GM21526 (cell line): Measurements from ENCODE around the gene CSTPP1.
A peak's percentile ranks its signal among the peaks of the same experiment; 100 is the strongest.
"Not testable (repeated sequence)": the region's sequence is repeated elsewhere in the genome, so short reads cannot be mapped to it uniquely, and the experiment has no call there.

Experiments used
- ATAC-seq: cut with Tn5 transposase; IDR thresholded peaks from one replicate; pipeline ENCODE4 v1.9.1; 2021; ENCODE audit warnings: moderate library complexity; ENCODE audit not compliant: unreplicated experiment, low FRiP score

The CSTPP1 gene

DNA sequence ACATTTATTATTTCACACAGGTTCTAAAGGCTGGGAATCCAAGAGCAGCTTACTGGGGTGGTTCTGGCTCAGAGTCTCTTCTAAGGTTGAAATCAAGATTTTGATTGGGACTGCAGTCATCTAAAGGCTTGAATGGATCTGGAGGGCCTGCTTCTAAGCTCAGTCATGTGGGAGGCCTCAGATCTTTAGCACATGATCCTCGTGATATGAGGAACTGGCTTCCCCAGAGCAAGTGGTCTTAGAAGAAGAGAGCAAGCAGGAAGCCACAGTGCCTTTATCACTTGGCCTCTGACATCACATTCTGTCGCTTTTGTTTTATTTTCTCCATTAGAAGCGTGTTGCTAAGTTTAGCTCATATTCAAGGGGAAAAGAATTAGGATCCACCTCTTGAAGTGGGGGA lies 151.2 kb downstream of the CSTPP1 start:
- no peak for ATAC-seq

DNA sequence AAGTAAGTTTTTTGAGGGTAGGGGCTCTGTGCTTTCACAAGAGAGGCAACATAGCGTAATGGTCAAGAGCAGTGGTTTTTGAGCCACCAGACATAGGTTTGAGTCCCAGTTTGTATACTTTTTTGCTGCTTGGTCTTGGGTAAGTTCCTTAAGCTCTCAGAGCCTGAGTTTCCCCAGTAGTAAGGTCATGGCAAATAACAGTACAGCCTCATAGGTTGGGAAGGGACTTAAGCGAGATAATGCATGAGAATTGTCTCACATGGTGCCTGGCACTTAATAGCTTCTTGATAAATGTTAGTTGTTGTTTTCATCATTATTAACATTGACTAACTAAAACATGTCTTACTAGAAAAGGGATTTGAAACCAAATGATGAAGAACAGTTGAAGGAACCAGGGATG lies 157.0 kb downstream of the CSTPP1 start:
- ATAC-seq, result no peak

DNA sequence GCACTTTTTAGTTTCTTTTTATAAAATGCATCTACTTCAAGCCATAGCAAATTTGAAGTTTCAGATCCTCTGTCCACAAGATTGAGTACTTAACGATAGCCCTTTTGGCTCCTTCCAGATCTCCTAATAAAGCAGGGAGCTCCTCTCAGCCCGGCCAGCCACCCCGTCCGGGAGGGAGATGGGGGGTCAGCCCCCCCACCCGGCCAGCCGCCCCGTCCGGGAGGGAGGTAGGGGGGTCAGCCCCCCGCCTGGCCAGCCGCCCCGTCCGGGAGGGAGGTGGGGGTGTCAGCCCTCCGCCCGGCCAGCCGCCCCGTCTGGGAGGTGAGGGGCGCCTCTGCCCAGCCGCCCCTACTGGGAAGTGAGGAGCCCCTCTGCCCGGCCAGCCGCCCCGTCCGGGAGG lies 160.3 kb downstream of the CSTPP1 start:
- ATAC-seq, result not testable (repeated sequence)

DNA sequence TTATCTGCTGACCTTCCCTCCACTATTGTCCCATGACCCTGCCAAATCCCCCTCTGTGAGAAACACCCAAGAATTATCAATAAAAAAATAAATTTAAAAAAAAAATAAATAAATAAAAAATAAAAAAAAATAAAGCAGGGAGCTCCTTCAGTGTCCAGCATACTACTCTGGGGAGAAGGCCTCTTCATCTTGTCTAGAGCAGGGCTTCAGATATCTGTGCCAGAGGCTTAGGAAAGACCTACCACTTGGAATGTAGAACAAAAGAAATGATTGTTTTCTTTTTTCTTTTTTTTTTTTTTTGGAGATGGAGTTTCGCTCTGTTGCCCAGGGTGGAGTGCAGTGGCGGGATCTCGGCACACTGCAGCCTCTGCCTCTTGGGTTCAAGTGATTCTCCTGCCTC lies 161.7 kb downstream of the CSTPP1 start:
- not testable (repeated sequence) for ATAC-seq

DNA sequence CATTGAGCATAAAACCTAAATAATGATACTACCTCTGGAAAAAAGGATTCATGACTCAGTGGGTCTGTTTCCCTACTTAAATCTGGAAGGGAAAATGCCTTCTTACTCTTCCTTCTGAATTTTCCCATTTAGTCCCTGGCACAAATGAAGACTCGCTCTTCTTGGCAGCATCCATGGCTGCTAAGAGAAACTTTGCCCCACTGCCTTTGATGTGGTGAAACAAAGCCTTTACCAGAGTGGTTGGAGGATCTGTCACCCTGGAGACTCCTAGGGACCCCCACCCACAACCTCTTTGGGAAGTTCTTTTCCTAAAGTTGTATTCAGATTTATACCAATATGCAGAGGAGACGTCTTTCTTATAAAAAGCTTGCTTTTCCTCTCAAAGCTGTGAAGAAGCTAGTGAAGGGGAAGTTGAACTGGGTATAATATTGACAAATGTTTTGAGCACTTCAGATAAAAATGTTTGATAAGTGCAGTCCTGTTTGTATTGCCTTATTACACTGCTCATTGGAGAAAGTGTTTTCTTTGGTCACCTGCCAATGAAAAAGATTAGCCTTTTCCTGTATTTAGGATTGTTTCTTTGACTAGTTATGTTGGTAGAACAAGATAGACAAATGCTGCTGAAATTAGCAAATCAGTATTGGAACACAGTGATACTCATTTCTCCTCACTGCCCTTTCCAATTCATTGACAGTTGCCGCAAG lies 162.8 kb downstream of the CSTPP1 start:
- ATAC-seq, result no peak

DNA sequence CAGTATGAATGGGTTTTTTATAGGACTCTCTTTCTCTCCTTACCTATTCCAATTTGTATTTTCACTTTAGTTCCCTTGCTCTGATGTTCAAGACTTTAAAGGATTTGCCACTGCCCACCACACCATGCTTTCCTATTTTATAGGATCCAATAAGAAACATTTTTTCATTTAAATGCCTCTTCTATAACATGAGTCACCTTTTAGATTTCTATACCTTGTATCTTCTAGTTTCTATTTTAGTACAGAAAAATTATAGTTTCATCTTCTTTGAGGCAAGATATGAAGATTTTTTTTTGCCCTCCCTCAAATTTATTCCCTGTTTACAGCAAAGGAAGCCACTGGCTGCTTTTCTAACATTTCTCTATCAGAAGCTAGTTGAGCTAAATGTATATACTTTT lies 163.4 kb downstream of the CSTPP1 start:
- no peak for ATAC-seq

DNA sequence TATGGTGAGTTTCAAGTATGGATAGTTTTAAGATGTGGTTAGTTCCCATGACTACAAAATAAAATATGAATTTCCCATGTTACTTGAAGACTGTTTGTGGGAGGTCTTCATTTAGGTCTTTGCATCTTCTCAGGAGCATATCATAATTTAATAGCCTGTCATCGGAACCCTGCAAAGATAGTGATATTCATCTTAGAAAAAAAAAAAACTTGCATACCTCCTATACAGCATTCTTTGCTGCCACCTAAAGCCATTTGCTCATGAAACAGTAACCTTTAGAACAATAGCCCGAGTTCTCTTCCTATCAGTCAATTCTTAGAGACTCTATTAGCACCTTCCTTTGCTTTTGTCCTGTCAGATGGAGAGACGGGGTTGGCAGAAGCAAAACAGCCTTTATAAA lies 164.8 kb downstream of the CSTPP1 start:
- ATAC-seq, result no peak

DNA sequence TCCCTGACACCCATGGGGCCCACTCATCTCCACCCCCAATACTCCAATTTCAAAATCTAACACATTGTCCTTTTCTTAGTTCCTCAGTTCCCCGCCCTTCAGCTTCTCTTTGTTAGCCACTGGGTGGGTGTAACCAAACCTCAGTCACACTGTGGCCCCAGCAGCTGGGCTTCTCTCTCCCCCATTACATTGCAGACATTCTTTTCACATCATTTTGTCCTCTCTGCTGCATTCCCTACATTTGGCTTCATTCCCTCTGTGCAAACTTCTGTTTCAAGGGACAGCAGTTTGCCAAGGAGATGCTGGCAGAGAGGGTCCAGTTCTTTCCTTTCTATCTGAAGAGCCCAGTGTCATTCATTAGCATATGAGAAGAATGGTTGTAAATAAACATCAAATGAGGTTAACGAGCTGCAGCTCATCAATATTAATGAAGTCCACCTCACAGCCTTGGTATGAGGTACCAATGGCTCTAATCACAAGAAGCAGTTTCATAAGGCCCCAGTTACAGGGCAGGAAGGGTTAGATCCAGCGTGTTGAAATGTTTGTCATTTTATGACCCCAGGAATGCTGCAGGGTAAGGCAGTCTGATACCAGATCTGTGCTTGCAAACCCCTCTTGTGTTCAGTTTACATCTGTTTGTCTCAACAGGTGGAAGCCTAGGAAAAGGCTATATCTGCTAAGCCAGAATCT lies 167.8 kb downstream of the CSTPP1 start:
- no peak for ATAC-seq

DNA sequence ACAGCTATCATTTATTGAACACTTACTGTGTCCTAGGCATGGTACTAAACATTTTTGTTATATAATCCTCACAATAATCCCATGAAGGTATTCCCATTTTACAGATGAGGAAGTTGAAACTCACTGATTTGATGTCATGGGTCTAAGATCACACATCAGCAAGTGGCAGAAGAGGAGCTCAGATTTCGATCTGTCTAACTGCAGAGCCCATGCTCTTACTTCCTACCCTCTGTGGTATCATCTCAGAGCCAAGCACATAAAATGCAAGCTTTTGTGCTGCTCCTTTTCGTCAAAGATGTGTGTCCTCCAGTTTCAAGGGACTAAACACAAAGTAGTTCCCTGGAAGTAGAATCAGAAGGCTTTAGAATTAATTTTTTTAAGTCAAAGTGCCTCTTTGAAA lies 169.0 kb downstream of the CSTPP1 start:
- no peak for ATAC-seq

DNA sequence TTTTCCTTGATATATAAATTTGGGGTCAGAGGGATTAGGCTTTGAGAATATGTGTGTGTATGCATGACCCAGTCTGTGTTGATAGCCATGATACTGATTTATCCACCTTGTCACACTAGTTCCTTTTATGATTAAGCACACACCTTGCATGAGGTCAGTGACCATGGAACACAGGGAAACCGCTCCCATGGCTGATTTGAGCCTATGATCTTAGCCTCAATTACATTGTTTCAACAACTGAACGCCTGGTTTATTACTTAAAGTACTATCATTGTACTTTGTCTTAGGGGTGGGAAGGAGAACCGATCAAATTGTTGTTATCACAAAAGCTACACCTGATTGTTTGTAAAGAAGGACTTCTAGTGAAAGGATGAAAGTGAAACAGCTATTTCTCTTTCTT lies 169.4 kb downstream of the CSTPP1 start:
- no peak for ATAC-seq

DNA sequence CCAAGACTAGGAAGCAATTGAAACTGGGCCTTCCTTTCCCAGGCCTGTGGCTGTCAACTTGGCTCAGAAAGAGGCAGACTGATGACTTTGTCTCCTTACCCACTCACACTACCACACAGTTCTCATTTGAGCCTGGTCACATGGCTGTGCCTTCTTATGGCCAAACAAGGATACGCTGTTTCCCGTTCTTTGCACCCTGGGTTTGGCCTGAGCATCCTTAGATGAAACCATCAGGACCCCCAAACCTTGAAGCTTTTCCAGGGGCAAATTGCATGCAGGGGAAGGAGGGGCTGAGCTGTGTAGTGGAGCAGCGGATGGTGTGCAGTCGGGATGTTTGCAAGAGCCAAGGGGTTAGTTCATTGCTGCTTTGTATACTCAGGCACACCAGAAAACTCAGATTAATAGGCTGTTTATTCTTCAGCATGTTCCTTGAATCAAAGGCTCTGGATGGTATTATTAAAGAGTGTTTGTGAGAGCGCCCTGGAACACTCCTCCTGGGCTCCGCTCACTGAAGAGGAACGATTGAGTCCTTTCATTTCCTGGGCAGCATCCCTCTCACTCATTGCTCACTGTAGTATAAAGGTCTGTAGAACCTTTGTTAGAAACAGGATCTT lies 170.3 kb downstream of the CSTPP1 start:
- ATAC-seq, result no peak

DNA sequence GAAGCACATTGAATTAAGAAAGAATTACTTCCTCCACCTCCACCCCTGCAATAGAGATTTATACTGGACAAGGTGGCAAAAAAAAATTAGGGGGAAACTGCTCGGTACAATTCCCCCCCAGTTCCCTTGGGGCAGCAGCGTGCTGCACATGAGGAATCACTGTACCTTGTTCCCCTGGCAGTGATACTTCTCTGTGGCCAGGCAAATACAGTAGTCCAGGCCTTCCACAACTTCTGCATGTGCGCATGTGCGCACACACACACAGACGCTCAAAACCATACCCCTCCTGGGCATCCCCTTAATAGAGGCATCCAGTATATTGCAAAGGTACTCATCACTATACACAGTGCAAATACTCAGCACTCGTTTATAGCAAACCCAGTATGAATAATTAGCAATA lies 171.2 kb downstream of the CSTPP1 start:
- no peak for ATAC-seq

DNA sequence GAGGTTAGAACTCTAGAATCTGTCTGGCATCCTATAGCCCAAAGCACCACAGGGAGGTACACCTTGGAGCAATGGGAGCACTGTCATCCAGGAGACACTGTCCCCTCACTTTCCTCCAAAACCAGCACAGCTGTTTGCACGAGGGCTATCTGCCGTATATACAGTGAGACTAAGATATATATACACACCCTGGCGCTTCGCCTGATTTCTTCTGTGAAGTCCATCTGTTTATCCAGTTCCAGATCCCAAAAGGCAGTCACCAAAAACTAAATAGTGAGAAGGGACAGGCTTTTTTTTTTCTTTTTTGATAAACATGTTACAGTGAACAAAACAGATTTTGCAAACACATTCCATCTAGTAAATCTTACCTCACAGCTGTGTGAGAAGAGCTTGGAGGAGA lies 171.7 kb downstream of the CSTPP1 start:
- ATAC-seq, result no peak

DNA sequence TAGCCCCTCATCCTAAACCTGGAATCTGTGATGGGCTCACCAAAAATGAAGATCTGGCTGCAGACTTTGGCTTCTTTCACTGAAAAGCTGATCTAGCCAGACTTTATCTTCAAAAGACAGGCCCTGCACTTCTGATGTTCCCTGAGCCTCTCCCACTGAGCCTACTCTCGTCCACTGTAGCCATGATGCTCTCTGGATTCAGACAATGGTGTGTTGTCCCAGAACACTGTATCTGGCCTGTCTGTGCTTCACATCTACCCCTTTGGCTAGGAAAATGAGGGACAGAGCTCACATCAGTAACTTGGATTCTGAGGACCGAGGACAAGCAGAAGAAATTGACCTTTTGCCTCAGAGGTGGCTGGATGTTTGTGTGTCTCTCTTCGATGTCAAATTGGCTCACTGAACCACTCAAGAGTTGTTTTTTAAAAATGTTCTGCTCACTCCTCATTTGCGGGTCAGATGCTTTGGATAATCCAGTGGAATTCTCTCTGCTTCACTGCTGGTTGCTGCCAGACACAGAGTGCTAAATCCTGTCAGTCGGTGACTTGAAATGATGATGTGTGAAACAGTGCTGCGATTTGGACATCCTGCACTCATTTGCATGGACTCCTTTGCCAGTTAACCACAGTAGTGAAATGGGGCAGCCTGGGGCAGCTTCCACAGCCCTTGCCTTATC lies 172.6 kb downstream of the CSTPP1 start:
- no peak for ATAC-seq

DNA sequence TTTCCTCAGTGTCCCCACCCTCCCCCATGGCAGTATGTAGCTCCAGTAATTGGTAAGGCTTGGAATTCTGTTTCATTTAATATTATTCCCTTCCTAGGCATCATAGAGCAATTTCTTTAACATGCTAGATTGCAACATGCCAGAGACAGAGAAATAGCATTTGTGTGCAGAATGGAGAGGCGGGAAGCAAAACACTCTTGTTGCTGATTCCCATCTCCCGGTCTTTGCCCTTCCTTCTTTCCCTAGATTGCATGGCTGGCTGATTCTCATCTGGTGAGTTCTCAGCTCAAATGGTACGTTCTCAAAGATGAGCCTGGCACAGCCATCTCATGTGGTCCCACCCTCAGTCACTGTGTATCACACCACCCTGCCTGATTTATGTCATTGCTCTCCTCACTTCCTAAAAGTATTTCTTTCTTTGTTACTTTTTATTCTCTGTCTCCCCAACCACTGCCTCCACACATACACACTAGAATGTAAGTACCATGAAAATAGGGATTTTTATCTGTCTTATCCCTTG lies 173.2 kb downstream of the CSTPP1 start:
- no peak for ATAC-seq

DNA sequence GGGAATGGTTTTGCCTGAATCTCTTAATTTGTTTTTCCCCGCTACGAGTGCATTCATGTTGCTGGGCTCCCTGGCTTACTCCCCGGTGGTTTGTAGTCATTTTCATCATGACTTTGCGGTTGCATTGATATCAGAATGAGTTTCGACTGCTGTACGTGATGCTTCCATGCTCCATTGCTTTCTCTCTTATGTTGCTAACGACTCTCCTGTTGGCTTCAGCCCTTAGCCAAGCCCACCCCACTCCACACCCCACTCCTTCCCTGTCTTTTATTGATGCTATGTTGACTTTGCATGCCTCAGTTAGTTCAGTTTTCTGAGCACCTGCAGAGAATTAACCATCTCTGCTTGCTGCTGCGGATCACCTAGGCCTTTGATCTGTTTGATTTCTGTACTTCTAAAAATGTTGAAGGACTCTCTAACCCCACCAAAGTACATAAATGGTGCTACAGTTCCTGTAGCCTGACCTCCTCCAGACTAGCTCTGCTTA lies 174.8 kb downstream of the CSTPP1 start:
- peak; percentile 89 for ATAC-seq

DNA sequence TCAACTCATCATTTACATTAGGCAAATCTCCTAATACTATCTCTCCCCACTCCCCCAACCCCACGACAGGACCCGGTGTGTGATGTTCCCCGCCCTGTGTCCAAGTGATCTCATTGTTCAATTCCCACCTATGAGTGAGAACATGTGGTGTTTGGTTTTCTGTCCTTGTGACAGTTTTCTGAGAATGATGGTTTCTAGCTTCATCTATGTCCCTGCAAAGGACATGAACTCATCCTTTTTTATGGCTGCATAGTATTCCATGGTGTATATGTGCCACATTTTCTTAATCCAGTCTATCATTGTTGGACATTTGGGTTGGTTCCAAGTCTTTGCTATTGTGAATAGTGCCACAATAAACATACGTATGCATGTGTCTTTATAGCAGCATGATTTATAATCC lies 176.4 kb downstream of the CSTPP1 start:
- ATAC-seq, result not testable (repeated sequence)

DNA sequence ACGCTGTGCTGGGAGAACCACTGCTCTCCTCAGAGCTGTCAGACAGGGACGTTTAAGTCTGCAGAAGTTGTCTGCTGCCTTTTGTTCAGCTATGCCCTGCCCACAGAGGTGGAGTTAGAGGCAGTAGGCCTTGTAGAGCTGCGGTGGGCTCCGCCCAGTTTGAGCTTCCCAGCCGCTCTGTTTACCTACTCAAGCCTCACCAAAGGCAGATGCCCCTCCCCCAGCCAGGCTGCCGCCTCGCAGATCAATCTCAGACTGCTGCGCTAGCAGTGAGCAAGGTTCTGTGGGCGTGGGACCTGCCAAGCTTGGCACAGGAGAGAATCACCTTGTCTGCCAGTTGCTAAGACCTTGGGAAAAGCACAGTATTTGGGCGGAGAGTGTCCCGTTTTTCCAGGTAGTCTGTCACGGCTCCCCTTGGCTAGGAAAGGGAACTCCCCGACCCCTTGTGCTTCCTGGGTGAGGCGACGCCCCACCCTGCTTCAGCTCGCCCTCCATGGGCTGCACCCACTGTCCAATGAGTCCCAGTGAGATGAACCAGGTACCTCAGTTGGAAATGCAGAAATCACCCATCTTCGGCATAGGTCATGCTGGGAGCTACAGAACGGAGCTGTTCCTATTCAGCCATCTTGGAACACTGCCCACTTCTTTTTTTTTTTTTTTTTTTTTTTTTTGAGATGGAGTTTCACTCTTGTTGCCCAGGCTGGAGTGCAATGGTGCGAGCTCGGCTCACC lies 182.6 kb downstream of the CSTPP1 start:
- ATAC-seq, result not testable (repeated sequence)

DNA sequence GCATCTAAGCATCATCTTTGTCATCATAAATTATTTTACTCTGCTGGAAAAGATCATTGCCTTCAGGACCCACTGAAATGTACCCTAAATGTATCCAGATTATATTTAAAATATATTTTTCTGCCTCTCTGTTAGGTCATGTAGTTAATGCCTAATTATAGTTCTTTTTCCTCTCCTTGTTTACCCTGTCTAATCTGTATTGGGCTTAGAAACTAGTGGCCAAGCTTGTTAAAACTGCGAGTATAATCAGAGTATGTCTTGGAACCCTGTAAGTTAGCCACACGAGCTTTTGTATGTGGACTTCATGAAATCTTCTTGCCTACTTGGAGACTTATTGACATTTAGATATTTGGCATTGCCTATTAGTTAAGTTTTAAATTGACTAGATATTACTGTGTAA lies 184.5 kb downstream of the CSTPP1 start:
- no peak for ATAC-seq

DNA sequence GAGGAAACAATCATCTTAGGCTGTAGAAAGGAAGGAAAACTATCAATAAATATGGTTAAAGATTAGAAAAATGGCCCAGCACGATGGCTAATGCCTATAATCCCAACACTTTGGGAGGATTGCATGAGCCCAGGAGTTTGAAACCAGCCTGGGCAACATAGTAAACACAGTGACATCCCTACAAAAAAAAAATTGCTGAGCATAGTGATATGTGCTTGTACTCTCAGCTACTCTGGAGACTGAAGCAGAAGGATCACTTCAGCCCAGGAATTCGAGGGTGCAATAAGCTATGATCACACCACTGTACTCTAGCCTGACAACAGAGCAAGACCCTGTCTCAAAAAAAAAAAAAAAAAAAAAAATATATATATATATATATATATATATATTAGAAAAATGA lies 185.2 kb downstream of the CSTPP1 start:
- no peak for ATAC-seq
